Activated gamma-delta T cell (primary cell): ENCODE measurements around the gene ALDH3B1.

Source experiments
- DNase-seq: peaks from one replicate; lab custom pipeline; 2025; lab: John Stamatoyannopoulos, UW

The ALDH3B1 gene

DNA sequence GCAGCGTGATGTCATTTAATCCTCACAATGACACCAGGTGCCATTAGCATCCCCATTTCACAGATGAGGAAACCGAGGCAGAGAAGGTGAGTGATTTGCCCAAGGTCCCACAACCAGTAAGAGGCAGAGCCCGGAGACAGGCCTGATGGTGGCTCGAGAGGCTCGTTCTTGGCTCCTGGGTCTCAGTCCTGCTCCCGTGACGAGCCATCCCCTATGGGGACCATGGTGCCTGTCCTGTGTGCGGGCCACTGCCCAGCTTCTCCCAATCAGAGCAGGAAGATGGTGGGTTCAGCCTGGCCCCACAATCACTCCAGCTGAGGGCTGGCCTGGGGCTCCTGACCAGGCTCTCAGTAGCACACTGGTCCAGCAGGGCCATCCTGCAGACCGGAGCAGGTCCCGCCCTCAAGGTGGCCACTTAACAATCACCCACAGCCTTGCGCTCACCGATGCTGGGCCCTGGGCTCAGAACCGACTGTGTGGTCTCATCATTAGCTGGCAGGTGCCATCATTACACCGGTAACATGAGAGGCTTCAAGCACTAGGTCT, 3.6 kb downstream of the ALDH3B1 start:
- DNase-seq, result no peak

GRCh38 chr11:68014157-68014946, 4.2 kb downstream of the ALDH3B1 start:
- DNase-seq, result no peak

GRCh38 chr11:68014947-68015447, 4.9 kb downstream of the ALDH3B1 start:
- no peak for DNase-seq

DNA sequence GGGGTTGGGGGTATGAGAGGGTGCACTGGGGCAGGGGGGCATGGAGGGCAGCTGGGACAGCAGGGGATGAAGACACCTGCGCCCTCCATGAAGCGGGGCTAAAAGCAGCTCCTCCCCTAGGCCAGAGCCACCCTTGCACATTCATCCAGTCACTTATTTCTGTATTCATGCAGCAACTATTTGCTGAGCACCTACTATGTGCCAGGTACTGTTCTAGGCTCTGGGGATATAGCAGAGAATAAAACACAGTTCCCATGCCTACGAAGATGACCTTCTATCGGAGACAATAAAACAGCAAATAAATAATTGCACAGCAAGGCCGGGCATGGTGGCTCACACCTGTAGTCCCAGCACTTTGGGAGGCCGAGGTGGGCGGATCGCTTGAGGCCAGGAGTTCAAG, 5.3 kb downstream of the ALDH3B1 start:
- no peak for DNase-seq

- DNase-seq, result no peak
Measured at GRCh38 chr11:68016161-68016903, 6.2 kb downstream of the ALDH3B1 start.

- DNase-seq, result no peak
Measured at GRCh38 chr11:68016904-68017817, 7.0 kb downstream of the ALDH3B1 start.

DNA sequence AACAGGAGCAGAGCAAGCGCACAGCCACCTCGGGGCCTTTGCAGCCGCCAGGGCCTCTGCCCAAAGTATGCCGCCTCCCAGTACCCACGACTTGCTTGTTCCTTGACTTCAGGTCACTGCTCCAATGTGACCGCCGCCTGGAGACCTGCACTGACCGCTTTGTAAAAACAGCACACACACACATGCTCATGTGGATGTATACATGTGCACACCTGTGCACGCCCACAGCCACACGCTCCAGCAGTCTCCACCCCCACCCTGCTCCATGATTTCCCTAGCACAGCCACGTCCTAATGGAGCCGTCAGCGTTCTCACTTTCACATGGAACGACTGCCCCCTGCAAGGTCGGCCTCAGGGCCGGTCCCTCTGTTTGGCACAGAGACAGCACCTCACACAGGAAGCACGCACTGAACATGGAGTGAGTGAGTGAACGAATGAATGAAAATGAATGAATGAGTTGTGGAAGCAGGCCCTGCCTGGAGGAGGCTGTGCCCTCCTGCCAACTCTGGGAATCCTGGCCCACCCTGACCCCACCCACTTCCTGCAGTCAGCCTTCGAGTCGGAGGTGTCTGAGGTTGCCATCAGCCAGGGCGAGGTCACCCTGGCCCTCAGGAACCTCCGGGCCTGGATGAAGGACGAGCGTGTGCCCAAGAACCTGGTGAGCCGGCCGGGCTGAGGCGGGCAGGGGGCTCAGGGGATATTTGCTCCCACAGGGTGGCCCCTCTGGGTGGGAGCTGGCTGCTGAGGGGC, 8.0 kb downstream of the ALDH3B1 start:
- no peak for DNase-seq

DNA sequence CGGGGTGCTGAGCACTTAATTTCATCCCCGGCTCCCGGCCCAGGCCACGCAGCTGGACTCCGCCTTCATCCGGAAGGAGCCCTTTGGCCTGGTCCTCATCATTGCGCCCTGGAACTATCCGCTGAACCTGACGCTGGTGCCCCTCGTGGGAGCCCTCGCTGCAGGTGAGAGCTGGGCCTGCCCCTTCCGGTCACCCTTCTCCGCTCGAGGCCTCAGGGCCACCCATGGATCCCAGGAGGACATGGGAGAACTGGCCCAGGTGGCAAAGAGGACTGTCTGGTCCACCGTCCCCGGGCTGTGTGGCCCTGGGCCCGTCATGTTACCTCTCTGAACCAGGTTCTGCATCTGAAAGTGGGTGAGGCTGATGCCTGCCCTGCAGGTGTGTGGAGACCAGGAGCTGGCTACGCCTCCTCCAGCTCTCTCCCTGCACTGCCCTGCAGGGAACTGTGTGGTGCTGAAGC, 8.6 kb downstream of the ALDH3B1 start:
- DNase-seq, result no peak

DNA sequence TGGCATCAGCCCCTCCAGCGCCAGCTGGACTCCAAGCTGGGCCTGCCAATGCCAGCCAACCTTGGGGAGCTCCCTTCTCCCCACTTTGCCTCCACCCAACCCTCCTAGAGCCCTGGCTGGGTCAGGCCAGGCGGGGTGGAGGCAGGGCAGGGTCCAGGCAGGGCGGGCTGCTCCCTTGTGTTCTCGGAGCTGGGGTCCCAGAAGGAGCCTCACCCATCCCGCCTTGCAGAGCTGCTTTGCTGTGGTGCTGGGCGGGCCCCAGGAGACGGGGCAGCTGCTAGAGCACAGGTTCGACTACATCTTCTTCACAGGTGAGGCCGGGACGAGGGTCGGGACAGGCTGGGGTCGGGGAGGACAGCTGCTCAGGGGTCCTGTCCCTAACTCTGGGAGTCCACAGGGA, 9.4 kb downstream of the ALDH3B1 start:
- no peak for DNase-seq

DNA sequence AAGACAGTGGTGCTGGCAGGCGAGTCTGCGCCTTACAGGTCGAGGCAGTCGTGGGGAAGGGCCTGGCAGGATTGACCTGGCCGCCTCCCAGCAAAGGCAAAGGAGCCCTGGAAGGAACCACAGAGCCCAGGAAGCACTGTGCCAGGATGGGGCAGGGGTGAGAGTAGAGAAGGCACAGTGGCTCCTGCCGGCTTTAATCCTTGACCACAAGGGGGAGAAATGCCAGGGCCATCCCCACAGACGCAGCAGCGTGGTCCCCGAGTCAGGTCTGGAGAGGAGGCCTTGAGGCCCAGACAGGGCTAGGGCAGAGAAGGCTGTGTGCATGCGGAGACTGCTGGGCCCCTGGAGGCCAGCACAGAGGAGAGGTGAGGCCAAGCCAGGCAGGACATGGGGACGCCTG, 10.4 kb downstream of the ALDH3B1 start:
- no peak for DNase-seq

GRCh38 chr11:68021167-68021787, 11.2 kb downstream of the ALDH3B1 start:
- DNase-seq, result no peak

GRCh38 chr11:68022531-68022930, 12.4 kb downstream of the ALDH3B1 start:
- DNase-seq, result no peak

GRCh38 chr11:68024508-68024907, 14.4 kb downstream of the ALDH3B1 start:
- DNase-seq, result no peak

GRCh38 chr11:68025047-68025446, 14.9 kb downstream of the ALDH3B1 start:
- no peak for DNase-seq

- no peak for DNase-seq
Measured at GRCh38 chr11:68026391-68027105, 16.4 kb downstream of the ALDH3B1 start.

DNA sequence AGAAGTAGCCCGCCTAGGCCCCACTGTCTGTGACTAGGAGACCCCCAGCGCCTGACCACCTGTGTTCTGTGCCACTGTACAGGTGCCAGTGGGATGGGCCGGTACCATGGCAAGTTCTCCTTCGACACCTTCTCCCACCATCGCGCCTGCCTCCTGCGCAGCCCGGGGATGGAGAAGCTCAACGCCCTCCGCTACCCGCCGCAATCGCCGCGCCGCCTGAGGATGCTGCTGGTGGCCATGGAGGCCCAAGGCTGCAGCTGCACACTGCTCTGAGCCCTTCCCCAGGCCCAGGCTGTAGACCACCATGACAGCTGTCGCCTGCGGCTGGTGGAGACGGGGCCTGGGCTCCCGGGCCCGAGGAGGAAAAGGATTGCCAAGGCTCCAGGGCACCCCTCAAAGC, 17.5 kb downstream of the ALDH3B1 start:
- DNase-seq, result no peak

GRCh38 chr11:68028802-68029545, 18.8 kb downstream of the ALDH3B1 start:
- no peak for DNase-seq

DNA sequence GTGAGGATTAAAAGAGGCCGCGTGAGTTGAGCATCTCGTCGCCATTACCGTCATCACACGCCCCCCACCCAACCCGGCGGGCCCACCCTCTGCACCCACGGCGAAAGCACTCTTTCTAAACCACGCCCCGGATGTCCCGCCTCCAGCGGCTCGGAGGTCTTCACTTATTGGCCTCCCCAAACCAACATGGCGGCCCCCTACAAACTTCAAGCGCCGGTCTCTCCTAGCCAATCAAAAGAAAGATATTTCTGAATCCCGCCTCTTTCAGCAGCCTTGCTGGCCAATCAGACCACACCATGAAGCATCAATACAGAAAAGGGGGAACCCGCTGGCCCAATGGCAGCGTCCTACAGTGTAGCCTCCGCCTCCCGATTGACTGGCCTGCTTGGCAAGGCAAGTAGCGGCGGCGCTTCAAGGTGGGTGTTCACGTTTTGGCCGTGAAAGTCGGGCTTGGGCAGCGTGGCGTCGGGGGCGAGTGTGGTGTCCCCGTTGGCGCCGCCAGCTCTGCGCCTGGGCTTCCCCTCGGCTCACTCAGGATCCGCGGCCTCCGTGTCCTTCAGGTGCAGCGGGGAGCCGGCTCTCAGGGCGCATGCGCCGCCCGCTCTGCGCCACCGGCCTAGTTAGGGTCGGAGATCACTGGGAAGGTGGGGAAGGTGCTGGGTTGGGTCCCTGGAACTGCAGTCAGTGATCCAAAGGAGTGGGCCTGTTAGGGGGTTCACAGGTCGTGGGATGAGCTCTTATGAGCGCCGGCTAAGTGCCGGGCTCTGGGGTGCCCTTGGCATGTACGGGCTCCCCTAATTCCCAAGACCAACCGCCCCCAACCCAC, 20.4 kb downstream of the ALDH3B1 start, which contains the start of gene NDUFS8:
TSS of gene NDUFS8 (plus strand) at position 364 of the 826 bp plus-strand sequence. CDS start 1,471 bp downstream, outside the sequence.
- DNase-seq, result peak; percentile 75
